Psoas muscle (tissue), 8 donors: ENCODE measurements around the gene FADD. TPM values are rescaled to one million over a fixed set of nuclear protein-coding genes. Genes with fewer than 3 reads are reported as not detected.
A peak's percentile ranks its signal among the peaks of the same experiment; 100 is the strongest.
"Not testable (repeated sequence)": the region's sequence is repeated elsewhere in the genome, so short reads cannot be mapped to it uniquely, and the experiment has no call there.

Experiments
- ATAC-seq, 4 donors: fragments of 200-7000 bp; cut with Tn5 transposase; one replicate each; pipeline ENCODE4 v1.9.1; 2020; ENCODE audit warnings: moderate library complexity in 3 of 4, mild to moderate bottlenecking in 2 of 4
- DNase-seq, 2 donors: peaks; one replicate each; pipeline ENCODE4 v3.0.0-alpha.2; 2020
- H3K27ac ChIP-seq: fragments of 200-600 bp; one replicate; pipeline ENCODE4 v1.8.0; 2022
- H3K27me3 ChIP-seq, 3 donors: fragments of 200-600 bp in 1 of 3; one replicate each; pipeline versions ENCODE4 v1.6.1 to v1.8.0; 2013 to 2022; ENCODE audit warnings: low read length in 2 of 3, mild to moderate bottlenecking in 2 of 3, moderate library complexity in 1 of 3; ENCODE audit not compliant: insufficient read depth in 3 of 3
- H3K36me3 ChIP-seq, 2 donors: fragments of 200-600 bp in 1 of 2; one replicate each; pipeline versions ENCODE4 v1.6.1 to v1.8.0; 2013 to 2022; ENCODE audit warnings: low read depth in 1 of 2, mild to moderate bottlenecking in 1 of 2, moderate library complexity in 1 of 2; ENCODE audit not compliant: insufficient read depth in 1 of 2
- H3K4me1 ChIP-seq: fragments of 200-600 bp; one replicate; pipeline ENCODE4 v1.8.0; 2022
- H3K4me3 ChIP-seq: fragments of 200-600 bp; one replicate; pipeline ENCODE4 v1.8.0; 2022; ENCODE audit warnings: mild to moderate bottlenecking
- H3K9me3 ChIP-seq: fragments of 200-600 bp; one replicate; pipeline ENCODE4 v1.8.0; 2022
- WGBS, 3 donors: extraction: QIAGEN DNeasy Blood & Tissue Kit; methylation state at CpG; one replicate each; pipeline versions ENCODE4 v1.1.6 to v1.1.7; 2013; 5-methylcytosine and 5-hydroxymethylcytosine counted together
- intact Hi-C, 2 donors: fragments of 100-400 bp; cut with DNase I; formaldehyde crosslinking; loops; one replicate each; pipeline versions ENCODE4 v1.11.0 to v1.14.2; 2022
- polyA plus RNA-seq, 3 donors: library from polyadenylated mRNA; stranded (reverse); fragments of 200-250 nt; gene quantifications; one replicate each; pipeline ENCODE4 v1.2.3, GENCODE V29; 2013
- total RNA-seq, 4 donors: library from RNA; stranded (reverse); fragmentation: NEBNext Ultra II Directional in 2 of 4; extraction: Animal tissue kit (Norgen Biotek cat#: 25700) in 2 of 4; gene quantifications; one replicate each; pipeline versions ENCODE4 v1.2.1 to v1.2.4, GENCODE V29; 2021 to 2023
- TF ChIP-seq, protein P1 (sequence below): fragments of 200-600 bp; IDR thresholded peaks from one replicate; pipeline ENCODE4 v1.8.0; 2022; ENCODE audit warnings: antibody characterized with exemption
- donor health status: healthy with polysubstance abuse.
- donor health status: DM: no; HTN: no; CAD: no; lungs with moderate emphysema.
- donor health status: Bipolar disorder and iron deficiency.
- donor health status: healthy.
- donor health status: DM: yes; HTN: yes; CAD: no.
- donor health status: DM: no; HTN: no; CAD: no.
- donor health status: DM: no; HTN: no; CAD: no.
- donor health status: DM: yes; HTN: yes; CAD: no.

Gene FADD
- total and polyA plus RNA-seq, 7 donors = 7.9 to 49.2 (median 10.7) TPM

GRCh38 chr11:70209391-70209912, 6.4 kb downstream of the FADD start:
- no peak for ATAC-seq
- intact Hi-C loops = loop anchor here in 1 of 2 donors (5.0 kb wide), 1 partner anchor 63 kb away; the partner anchor contains the start of gene PPFIA1
- no peak overlapping the region for H3K27ac ChIP-seq
- H3K4me3 ChIP-seq = no peak overlapping the region
- H3K4me1 ChIP-seq = peaks cover 10% of the 10 kb centered on the region
- no peaks in the 10 kb centered on the region for H3K27me3 ChIP-seq
- WGBS, 3 donors = 90 to 93% (median 93%) methylated on average over 6 of the region's 6 CpGs
- TF ChIP-seq, protein P1, sequence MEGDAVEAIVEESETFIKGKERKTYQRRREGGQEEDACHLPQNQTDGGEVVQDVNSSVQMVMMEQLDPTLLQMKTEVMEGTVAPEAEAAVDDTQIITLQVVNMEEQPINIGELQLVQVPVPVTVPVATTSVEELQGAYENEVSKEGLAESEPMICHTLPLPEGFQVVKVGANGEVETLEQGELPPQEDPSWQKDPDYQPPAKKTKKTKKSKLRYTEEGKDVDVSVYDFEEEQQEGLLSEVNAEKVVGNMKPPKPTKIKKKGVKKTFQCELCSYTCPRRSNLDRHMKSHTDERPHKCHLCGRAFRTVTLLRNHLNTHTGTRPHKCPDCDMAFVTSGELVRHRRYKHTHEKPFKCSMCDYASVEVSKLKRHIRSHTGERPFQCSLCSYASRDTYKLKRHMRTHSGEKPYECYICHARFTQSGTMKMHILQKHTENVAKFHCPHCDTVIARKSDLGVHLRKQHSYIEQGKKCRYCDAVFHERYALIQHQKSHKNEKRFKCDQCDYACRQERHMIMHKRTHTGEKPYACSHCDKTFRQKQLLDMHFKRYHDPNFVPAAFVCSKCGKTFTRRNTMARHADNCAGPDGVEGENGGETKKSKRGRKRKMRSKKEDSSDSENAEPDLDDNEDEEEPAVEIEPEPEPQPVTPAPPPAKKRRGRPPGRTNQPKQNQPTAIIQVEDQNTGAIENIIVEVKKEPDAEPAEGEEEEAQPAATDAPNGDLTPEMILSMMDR = no peak
- H3K36me3 ChIP-seq = peaks cover 3 to 35% of the 10 kb centered on the region in 2 donors
- no peaks in the 10 kb centered on the region for H3K9me3 ChIP-seq
- no peak for DNase-seq

- TF ChIP-seq, protein P1 = no peak
- peaks cover 4% of the 10 kb centered on the region for H3K4me1 ChIP-seq
- H3K4me3 ChIP-seq = no peak overlapping the region
- WGBS, 3 donors = 71 to 74% (median 73%) methylated on average over 8 of the region's 8 CpGs
- H3K9me3 ChIP-seq = no peaks in the 10 kb centered on the region
- DNase-seq (peak in 1 of 2 donors; percentile 36), ATAC-seq (peak in 3 of 4 donors; percentile 18 to 58 (median 44))
- no peaks in the 10 kb centered on the region for H3K27me3 ChIP-seq
- peaks cover 3 to 35% of the 10 kb centered on the region in 2 donors for H3K36me3 ChIP-seq
- intact Hi-C loops = no loop called here
- H3K27ac ChIP-seq = no peak overlapping the region
Observed at GRCh38 chr11:70210051-70210501, 7.0 kb downstream of the FADD start.

DNA sequence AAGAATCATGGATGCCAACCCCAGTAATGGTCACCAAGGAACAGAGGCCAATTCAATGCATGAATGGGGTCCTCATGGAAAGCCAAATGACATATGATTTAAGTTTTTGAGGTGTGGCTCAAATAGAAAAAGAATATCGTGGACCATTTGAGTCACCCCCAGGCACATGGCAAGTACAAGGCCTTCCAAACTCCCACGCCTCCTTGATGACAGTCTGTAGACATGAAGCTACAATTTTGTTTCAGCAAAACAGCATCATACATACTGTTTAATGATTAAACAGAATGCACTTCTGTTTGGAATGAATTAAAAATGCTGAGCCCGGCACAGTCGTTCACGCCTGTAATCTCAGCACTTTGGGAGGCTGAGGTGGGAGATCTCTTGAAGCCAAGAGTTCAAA, 7.4 kb downstream of the FADD start:
- no peaks in the 10 kb centered on the region for H3K27me3 ChIP-seq
- TF ChIP-seq, protein P1 = no peak
- WGBS, 3 donors = 84 to 90% (median 89%) methylated on average over 5 of the region's 5 CpGs

DNA sequence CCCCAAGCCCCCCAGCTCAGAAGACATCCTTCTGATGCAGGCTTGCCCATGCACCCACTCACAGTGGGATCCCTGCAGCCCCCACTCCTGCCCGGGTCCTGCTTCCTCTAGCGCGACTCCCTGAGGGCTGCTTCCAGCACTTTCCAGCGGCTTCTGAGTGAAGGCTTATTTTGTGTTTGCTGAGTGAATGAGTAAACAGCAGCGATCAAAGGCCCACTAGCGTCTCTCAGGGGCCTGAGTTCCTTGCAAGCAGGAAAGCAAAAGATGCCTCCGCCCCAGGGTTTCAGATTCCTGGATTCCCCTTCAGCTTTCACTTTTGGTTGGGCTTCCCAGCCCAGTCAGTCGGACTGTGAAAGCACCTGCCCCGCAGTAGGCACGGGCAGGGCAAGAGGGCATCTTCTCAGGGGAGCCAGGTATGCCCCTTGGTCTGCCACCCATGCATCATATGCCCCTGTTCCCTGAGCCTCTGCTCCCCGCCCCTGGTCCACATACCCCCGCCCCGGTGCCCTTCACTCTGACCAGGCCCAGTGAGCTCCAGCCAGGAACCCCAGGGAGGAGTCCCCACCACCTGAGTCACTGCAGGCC, 9.2 kb downstream of the FADD start:
- H3K9me3 ChIP-seq = no peaks in the 10 kb centered on the region
- intact Hi-C loops = no loop called here
- peaks cover 3 to 21% of the 10 kb centered on the region in 2 donors for H3K36me3 ChIP-seq
- no peaks in the 10 kb centered on the region for H3K27me3 ChIP-seq
- no peak for DNase-seq
- TF ChIP-seq, protein P1 = no peak
- H3K4me1 ChIP-seq = peaks cover 3% of the 10 kb centered on the region
- no peak for ATAC-seq
- peak overlapping the region; percentile 15 for H3K4me3 ChIP-seq
- WGBS, 3 donors = 65 to 75% (median 75%) methylated on average over 13 of the region's 13 CpGs
- no peak overlapping the region for H3K27ac ChIP-seq

More for the DNA sequence above, 7.4 kb downstream of the FADD start:
- Histone ChIP-seq H3K36me3 (peaks cover 3 to 35% of the 10 kb centered on the region in 2 donors), H3K4me3 (no peak overlapping the region), H3K27ac (no peak overlapping the region), H3K9me3 (no peaks in the 10 kb centered on the region), H3K4me1 (peaks cover 3% of the 10 kb centered on the region)
- ATAC-seq (no peak), DNase-seq (no peak)
- intact Hi-C loops = no loop called here

- ATAC-seq, H3K27ac ChIP-seq, intact Hi-C loops, H3K4me1 ChIP-seq, H3K4me3 ChIP-seq, DNase-seq, H3K27me3 ChIP-seq, H3K36me3 ChIP-seq, H3K9me3 ChIP-seq: not testable (repeated sequence)
- 73 to 78% (median 78%) methylated on average over 5 of the region's 5 CpGs for WGBS, 3 donors
Observed at GRCh38 chr11:70217388-70217787, 14.3 kb downstream of the FADD start.

- H3K36me3 ChIP-seq, intact Hi-C loops, DNase-seq, H3K27ac ChIP-seq, H3K4me1 ChIP-seq, ATAC-seq, H3K4me3 ChIP-seq, H3K9me3 ChIP-seq, H3K27me3 ChIP-seq: not testable (repeated sequence)
- 55 to 69% (median 67%) methylated on average over 8 of the region's 8 CpGs for WGBS, 3 donors
Observed at GRCh38 chr11:70218076-70218475, 15.0 kb downstream of the FADD start.
